HL-60 (cell line): ENCODE data around the gene WNT7B.

Source experiments
- GABPA ChIP-seq: IDR thresholded peaks from 2 replicates; pipeline ENCODE4 v1.6.1; 2012; ENCODE audit warnings: low read depth
- POLR2AphosphoS5 ChIP-seq: IDR thresholded peaks from 2 replicates; pipeline ENCODE4 v1.6.1; 2012; ENCODE audit warnings: low read depth
- TF ChIP-seq, protein P1 (sequence below): IDR thresholded peaks from 2 replicates; pipeline ENCODE4 v1.6.1; 2012; ENCODE audit warnings: low read depth; ENCODE audit not compliant: insufficient replicate concordance
- TF ChIP-seq, protein P2 (sequence below): IDR thresholded peaks from one replicate; pipeline ENCODE4 v1.5.1; 2011; ENCODE audit warnings: low read length, control low read depth, inconsistent platforms; ENCODE audit not compliant: insufficient read depth

- TF ChIP-seq, protein P1, sequence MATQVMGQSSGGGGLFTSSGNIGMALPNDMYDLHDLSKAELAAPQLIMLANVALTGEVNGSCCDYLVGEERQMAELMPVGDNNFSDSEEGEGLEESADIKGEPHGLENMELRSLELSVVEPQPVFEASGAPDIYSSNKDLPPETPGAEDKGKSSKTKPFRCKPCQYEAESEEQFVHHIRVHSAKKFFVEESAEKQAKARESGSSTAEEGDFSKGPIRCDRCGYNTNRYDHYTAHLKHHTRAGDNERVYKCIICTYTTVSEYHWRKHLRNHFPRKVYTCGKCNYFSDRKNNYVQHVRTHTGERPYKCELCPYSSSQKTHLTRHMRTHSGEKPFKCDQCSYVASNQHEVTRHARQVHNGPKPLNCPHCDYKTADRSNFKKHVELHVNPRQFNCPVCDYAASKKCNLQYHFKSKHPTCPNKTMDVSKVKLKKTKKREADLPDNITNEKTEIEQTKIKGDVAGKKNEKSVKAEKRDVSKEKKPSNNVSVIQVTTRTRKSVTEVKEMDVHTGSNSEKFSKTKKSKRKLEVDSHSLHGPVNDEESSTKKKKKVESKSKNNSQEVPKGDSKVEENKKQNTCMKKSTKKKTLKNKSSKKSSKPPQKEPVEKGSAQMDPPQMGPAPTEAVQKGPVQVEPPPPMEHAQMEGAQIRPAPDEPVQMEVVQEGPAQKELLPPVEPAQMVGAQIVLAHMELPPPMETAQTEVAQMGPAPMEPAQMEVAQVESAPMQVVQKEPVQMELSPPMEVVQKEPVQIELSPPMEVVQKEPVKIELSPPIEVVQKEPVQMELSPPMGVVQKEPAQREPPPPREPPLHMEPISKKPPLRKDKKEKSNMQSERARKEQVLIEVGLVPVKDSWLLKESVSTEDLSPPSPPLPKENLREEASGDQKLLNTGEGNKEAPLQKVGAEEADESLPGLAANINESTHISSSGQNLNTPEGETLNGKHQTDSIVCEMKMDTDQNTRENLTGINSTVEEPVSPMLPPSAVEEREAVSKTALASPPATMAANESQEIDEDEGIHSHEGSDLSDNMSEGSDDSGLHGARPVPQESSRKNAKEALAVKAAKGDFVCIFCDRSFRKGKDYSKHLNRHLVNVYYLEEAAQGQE: no peak
- TF ChIP-seq, protein P2, sequence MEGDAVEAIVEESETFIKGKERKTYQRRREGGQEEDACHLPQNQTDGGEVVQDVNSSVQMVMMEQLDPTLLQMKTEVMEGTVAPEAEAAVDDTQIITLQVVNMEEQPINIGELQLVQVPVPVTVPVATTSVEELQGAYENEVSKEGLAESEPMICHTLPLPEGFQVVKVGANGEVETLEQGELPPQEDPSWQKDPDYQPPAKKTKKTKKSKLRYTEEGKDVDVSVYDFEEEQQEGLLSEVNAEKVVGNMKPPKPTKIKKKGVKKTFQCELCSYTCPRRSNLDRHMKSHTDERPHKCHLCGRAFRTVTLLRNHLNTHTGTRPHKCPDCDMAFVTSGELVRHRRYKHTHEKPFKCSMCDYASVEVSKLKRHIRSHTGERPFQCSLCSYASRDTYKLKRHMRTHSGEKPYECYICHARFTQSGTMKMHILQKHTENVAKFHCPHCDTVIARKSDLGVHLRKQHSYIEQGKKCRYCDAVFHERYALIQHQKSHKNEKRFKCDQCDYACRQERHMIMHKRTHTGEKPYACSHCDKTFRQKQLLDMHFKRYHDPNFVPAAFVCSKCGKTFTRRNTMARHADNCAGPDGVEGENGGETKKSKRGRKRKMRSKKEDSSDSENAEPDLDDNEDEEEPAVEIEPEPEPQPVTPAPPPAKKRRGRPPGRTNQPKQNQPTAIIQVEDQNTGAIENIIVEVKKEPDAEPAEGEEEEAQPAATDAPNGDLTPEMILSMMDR: no peak
- TF ChIP-seq POLR2AphosphoS5: no peak
- no peak for TF ChIP-seq GABPA
Observed at GRCh38 chr22:46022881-46023512, 46.0 kb upstream of the WNT7B start.
